ENCODE measurements around the gene MRPL52. TPM values are rescaled to one million over a fixed set of nuclear protein-coding genes. Genes with fewer than 3 reads are reported as not detected.

The MRPL52 gene
- total and polyA plus RNA-seq, 2 donors (not counting 3 experiments of a cell fraction or from before 2014, with no cell fraction given) = 81.1 to 174 TPM

DNA sequence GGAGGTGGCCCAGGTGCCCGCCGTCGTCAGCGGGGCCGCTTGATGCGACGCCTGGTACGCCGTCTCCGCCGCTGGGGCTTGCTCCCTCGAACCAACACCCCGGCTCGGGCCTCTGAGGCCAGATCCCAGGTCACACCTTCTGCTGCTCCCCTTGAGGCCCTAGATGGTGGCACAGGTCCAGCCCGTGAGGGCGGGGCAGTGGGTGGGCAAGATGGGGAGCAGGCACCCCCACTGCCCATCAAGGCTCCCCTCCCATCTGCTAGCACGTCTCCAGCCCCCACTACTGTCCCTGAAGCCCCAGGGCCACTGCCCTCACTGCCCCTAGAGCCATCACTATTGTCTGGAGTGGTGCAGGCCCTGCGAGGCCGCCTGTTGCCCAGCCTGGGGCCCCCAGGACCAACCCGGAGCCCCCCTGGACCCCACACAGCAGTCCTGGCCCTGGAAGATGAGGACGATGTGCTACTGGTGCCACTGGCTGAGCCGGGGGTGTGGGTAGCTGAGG is 47.4 kb downstream of the MRPL52 start:
- H2AFZ ChIP-seq (ENCODE audit: low read depth, low read length) = no peak overlapping the region
- DNase-seq (ENCODE audit: low read depth, low spot score) = no peak
- no peak overlapping the region for H3K4me2 ChIP-seq (ENCODE audit: insufficient read depth, low read length)
- TF ChIP-seq FOS (IDR thresholded peaks at IDR 0.05; ENCODE audit: borderline replicate concordance, insufficient read depth, low read length) = no peak
- TF ChIP-seq JUN (IDR thresholded peaks at IDR 0.05; ENCODE audit: borderline replicate concordance, insufficient read depth, insufficient read length, low read depth) = no peak
- TF ChIP-seq, protein P1, sequence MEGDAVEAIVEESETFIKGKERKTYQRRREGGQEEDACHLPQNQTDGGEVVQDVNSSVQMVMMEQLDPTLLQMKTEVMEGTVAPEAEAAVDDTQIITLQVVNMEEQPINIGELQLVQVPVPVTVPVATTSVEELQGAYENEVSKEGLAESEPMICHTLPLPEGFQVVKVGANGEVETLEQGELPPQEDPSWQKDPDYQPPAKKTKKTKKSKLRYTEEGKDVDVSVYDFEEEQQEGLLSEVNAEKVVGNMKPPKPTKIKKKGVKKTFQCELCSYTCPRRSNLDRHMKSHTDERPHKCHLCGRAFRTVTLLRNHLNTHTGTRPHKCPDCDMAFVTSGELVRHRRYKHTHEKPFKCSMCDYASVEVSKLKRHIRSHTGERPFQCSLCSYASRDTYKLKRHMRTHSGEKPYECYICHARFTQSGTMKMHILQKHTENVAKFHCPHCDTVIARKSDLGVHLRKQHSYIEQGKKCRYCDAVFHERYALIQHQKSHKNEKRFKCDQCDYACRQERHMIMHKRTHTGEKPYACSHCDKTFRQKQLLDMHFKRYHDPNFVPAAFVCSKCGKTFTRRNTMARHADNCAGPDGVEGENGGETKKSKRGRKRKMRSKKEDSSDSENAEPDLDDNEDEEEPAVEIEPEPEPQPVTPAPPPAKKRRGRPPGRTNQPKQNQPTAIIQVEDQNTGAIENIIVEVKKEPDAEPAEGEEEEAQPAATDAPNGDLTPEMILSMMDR (IDR thresholded peaks at IDR 0.05; ENCODE audit: extremely low read depth in 1 of 2, insufficient read depth in 1 of 2, low read depth in 1 of 2, low read length in 2 of 2) = no peak
- TF ChIP-seq EZH2 (IDR thresholded peaks at IDR 0.05; ENCODE audit: borderline replicate concordance, low read depth, low read length, severe bottlenecking) = no peak
- TF ChIP-seq POLR2AphosphoS5 (IDR thresholded peaks at IDR 0.05; ENCODE audit: insufficient read depth, low read depth, low read length) = no peak
- no peak for TF ChIP-seq GATA2 (IDR thresholded peaks at IDR 0.05; ENCODE audit: insufficient read depth, insufficient read length, low read depth, low read length)
- TF ChIP-seq, protein P2, sequence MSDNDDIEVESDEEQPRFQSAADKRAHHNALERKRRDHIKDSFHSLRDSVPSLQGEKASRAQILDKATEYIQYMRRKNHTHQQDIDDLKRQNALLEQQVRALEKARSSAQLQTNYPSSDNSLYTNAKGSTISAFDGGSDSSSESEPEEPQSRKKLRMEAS (IDR thresholded peaks at IDR 0.05; ENCODE audit: insufficient read depth, insufficient read length) = no peak
- no peak for TF ChIP-seq POLR2A (IDR thresholded peaks at IDR 0.05; ENCODE audit: low read depth, low read length)
- no peak for TF ChIP-seq MYC (IDR thresholded peaks at IDR 0.05; ENCODE audit: low read depth, low read length)
- H3K9me3 ChIP-seq (replicated peaks; ENCODE audit: control insufficient read depth, insufficient read depth, low read length) = no peaks in the 10 kb centered on the region
- intact Hi-C loops (cut with micrococcal nuclease) = no loop called here
- H3K4me3 ChIP-seq (replicated peaks in 1 of 3; ENCODE audit: insufficient read depth in 1 of 3, low read depth in 1 of 3, low read length in 3 of 3) = no peak overlapping the region
- no peaks in the 10 kb centered on the region for H3K27me3 ChIP-seq (ENCODE audit: control insufficient read depth in 2 of 2, insufficient read depth in 2 of 2, low read length in 2 of 2)
- peaks cover 6% of the 10 kb centered on the region for H3K4me1 ChIP-seq (ENCODE audit: control insufficient read depth, extremely low read depth, insufficient read depth, low read length)
- H3K9ac ChIP-seq (replicated peaks; ENCODE audit: extremely low read depth, insufficient read depth, low read length) = no peak overlapping the region
- peaks cover 13 to 45% of the 10 kb centered on the region in 2 experiments for H3K36me3 ChIP-seq (ENCODE audit: control insufficient read depth in 2 of 2, extremely low read depth in 1 of 2, insufficient read depth in 2 of 2, low read length in 2 of 2)
- dilution Hi-C loops (cut with MboI; ENCODE audit: extremely low pct_ligation_motif_present, low sequenced_read_pairs) = no loop called here
- CTCF ChIA-PET = no interaction called here
- FAIRE-seq = no peak
- no peak overlapping the region for H3K27ac ChIP-seq (ENCODE audit: insufficient read depth, low read depth, low read length)
- H4K20me1 ChIP-seq (replicated peaks; ENCODE audit: control insufficient read depth, extremely low read depth, insufficient read depth, low read length) = no peaks in the 10 kb centered on the region
- peaks cover 14% of the 10 kb centered on the region for H3K79me2 ChIP-seq (ENCODE audit: control insufficient read depth, insufficient read depth, low read length)
- BruUV-seq (replicated peaks) = no TSS peak
- H3K9me1 ChIP-seq (replicated peaks; ENCODE audit: control insufficient read depth, extremely low read depth, insufficient read depth, low read length) = no peaks in the 10 kb centered on the region
- POLR2A ChIA-PET = no interaction called here
